DMS 273 (cell line): Measurements from ENCODE around the gene COG8.
"Not testable (repeated sequence)": the region's sequence is repeated elsewhere in the genome, so short reads cannot be mapped to it uniquely, and the experiment has no call there.

ENCODE experiments used
- DNase-seq: peaks from one replicate; lab custom pipeline; 2025; ENCODE audit not compliant: unreplicated experiment; lab: John Stamatoyannopoulos, UW

COG8 gene

GRCh38 chr16:69294051-69294450 is 45.3 kb downstream of the COG8 start:
- no peak for DNase-seq

DNA sequence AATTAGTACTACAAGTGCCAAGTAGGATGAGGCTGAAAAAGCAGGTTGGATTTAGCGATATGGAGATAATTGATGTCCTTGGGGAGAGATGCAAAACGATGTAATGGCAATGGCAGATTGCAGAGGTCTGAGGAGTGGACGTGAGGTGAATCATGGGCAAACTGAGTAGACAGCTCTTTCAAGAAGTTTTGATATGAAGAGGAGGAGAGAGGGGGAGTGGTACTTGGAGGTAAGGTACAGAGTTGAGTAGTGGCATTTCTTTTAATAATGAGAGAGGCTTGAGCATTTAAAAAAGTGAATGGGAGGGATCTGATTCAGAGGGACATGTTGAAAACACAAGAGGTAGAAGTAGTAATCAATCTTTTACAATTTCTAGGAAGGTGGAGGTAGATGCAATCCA is 46.0 kb downstream of the COG8 start:
- peak; percentile 17 for DNase-seq

GRCh38 chr16:69291657-69292056 is 47.7 kb downstream of the COG8 start:
- DNase-seq = not testable (repeated sequence)

- peak; percentile 81 for DNase-seq
Observed at GRCh38 chr16:69286941-69287713, 52.2 kb downstream of the COG8 start.

GRCh38 chr16:69285240-69285639 is 54.1 kb downstream of the COG8 start:
- DNase-seq = no peak

- no peak for DNase-seq
Observed at GRCh38 chr16:69283851-69284250, 55.5 kb downstream of the COG8 start.

- DNase-seq = no peak
Observed at GRCh38 chr16:69277413-69277812, 62.0 kb downstream of the COG8 start.
